NCI-H2171 (cell line): Measurements from ENCODE around the gene KAZALD1.
"Not testable (repeated sequence)": the region's sequence is repeated elsewhere in the genome, so short reads cannot be mapped to it uniquely, and the experiment has no call there.

Source experiments
- DNase-seq: peaks from one replicate; lab custom pipeline; 2025; lab: John Stamatoyannopoulos, UW

The KAZALD1 gene

DNA sequence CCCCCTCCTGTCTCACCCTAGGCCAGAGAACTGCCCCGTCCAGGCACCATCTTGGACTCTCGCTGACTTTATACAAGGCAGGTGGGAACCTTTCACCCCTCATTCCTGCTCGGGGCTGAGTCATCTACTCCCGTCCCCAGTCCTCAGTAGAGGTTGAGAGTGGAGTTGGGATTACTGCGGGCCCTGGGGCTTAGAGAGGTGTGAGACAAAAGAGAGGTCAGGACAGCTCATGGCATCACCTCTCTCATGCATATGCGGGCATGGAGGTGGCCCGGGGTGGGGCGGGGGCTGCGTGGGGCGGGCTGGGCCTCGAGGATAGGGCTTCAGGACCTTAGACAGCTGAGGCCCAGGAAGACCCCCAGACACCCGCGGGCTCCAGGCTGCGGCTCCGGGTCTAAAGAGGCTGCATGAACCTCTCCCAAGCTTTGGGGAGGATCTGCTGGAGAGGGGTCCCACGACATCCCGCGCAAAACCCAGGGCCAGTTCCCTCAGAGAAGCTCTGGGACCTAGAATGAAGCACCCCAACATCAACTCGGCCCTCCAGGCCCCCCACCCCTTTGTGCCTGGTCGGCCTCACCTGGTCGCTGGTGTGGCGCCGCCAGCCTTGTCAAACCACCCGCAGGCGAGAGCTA lies 31.2 kb upstream of the KAZALD1 start:
- DNase-seq = no peak

DNA sequence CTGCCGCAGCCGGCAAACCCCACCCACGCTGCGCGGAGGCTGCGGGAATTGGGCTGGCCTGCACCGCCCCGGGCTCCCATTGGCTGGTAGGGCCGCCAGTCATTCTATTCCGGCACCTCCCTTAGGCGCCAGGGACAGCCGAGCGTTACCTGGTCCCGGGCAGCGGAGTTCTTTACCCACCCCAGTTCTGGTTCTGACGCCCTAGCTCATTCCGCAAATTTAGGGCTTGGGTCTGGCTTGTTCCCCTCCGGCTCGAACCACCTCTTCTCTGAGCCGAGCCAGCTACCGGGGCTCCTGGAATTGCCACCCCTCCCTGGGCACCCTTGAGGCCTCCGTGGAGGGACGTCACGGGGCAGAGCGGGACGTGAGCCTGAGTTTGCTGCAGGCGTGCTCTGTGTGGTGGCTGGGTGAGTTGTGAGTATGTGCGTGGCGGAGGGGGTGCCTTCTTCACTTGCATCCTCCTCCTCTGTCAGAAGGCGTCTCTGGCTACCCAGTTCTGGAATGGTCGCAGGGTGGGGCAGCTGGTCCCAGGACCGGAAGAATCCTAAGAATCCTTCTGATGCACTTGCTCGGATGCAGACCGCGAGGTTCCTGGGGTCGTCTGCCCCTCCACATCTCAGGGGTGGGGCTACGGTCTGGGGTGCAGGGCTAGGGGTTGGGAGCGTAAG lies 30.5 kb upstream of the KAZALD1 start, which contains the start of the genes PDZD7 and SFXN3:
TSS of gene PDZD7 (minus strand) at position 2 of the 668 bp plus-strand sequence. CDS start 910 bp downstream, outside the sequence.
TSS of gene SFXN3 (plus strand) at position 107 of the 668 bp plus-strand sequence. CDS start 3,461 bp downstream, outside the sequence.
- peak; percentile 74 for DNase-seq

DNA sequence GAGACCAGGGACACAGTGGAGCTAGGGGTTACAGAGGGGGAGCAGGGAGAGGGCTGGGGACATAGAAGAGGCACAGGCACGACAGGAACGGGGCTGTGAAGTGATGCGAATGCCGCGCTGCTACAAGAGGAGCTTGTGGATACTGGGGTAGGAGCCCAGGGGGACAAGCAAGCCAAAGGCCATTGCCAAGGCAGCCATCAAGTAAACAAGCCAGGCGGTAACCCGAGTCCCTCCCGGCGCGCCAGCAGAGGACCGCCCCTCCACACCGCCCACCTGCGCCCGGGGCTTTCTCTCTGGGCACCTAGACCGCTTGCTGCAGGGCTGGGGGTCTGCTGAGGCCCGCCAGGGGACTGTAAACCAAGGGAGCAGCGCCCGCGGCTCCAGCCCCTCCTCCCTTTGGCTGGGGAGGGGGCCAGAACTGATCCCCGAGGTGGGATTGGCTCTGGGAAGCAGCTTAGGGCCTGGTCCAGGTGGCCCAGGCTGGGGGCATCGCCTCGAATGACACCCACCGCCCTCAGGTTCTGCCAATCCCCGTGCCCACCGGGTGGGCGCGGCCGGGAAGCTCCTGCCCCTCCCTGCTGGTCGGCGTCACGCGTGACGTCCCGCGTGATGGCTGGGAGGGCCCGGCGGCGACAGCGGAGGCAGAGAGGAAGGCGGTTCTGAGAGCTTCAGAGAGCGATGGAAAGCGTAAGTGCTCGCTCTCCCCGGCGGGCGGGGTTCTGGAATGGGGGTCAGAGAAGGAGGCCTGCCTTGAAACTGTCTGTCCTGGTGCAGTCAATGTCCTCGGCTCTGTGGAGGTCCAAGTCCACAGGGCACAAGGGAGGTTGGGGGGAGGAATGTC lies 29.8 kb upstream of the KAZALD1 start:
- DNase-seq = peak; percentile 34

DNA sequence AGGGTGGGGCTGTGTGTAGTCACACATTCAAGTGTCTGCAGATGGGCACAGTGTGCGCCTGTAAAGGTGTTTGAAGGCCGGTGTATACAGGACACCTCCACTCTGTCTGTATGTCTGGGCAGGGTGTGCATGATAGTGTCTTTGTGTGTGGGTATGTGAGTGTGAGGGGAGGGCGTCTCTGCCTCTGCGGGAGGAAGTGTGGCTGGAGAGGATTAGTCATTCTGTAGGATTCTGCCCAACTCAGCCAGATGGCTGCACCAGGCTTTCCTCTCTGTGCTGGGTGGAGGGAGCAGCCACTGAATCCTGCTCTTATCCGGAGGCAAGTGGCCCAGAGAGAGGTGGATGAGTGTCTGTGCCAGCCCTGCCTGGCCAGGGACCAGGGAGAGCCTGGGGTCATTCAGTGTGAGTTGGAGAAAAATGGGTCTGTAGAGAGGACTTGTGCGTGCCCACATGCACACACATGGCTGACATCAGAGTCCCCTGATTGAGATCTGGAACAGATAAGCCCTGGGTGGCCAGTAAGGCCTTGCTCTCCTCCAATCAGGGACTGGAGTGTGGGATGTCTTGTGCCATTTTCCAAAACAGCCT lies 29.1 kb upstream of the KAZALD1 start:
- DNase-seq = no peak

DNA sequence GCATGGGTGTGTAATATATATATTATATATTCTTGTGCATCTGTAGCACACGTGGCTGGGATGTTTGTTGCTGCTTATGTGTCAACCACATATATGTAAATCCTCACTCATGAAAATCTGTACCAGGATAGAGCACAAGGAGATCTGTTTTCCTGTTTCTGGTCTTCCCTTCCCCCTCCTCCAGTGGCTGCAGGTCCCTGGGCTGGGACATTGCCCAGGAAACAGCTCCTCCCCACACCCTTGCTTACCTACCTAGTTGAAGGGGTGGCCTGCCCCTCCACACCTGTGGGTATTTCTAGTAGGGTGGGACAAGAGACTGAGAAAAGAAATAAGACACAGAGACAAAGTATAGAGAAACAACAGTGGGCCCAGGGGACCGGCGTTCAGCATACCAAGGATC lies 28.5 kb upstream of the KAZALD1 start:
- no peak for DNase-seq

DNA sequence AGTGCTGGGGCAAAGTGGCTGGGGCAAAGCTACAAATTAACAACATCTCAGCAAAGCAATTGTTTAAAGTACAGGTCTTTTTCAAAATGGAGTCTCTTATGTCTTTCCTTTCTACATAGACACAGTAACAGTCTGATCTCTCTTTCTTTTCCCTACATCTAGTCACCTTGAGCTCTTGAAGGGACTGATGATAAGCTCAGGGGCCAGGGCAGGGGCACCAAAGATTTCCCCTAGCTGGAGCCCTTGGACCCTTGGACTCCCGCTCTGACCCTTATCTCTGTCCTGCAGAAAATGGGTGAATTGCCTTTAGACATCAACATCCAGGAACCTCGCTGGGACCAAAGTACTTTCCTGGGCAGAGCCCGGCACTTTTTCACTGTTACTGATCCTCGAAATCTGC lies 27.4 kb upstream of the KAZALD1 start:
- DNase-seq = not testable (repeated sequence)

DNA sequence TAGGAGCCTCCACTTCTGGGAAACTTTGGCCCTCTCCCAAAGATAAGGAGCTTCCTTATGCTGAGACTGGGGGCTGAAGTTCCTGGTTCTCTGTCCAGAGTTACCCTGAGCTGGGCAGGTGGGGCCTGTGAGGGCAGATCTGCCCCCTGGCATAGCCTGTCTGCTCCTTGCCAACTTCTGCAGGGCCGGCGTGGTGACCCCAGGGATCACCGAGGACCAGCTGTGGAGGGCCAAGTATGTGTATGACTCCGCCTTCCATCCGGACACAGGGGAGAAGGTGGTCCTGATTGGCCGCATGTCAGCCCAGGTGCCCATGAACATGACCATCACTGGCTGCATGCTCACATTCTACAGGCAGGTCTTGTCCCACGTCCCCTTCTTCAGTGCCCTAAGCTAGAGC lies 26.5 kb upstream of the KAZALD1 start:
- DNase-seq = no peak

DNA sequence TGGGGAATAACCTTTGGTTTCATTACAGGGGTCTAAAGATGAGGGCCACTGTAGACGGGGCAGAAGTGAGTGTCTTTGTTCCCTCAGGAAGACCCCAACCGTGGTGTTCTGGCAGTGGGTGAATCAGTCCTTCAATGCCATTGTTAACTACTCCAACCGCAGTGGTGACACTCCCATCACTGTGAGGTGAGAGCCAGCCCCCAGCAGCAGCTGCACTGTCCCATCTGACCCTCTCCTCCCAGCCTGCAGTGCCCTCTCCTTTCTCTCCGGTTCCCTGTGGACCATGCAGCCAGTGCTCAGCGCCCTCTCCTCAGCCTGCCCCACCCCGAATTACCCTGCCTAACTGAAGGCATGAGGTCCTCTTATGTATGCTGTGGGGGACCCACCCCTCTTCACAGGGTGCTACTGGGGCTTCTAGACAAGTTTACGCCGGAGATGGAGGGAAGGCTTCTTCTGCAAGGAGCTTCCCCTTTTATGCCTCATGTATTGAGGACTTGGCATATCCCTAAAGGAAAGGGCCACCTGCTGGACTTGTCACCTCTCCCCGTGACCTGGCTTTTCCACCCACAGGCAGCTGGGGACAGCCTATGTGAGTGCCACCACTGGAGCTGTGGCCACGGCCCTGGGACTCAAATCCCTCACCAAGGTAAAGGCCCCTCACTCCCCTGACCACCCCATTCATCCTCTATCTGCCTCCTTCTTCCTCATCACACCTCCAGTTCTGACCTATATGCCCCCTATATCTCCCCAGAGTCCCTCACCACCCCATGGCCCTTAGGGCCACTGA lies 25.7 kb upstream of the KAZALD1 start:
- no peak for DNase-seq

DNA sequence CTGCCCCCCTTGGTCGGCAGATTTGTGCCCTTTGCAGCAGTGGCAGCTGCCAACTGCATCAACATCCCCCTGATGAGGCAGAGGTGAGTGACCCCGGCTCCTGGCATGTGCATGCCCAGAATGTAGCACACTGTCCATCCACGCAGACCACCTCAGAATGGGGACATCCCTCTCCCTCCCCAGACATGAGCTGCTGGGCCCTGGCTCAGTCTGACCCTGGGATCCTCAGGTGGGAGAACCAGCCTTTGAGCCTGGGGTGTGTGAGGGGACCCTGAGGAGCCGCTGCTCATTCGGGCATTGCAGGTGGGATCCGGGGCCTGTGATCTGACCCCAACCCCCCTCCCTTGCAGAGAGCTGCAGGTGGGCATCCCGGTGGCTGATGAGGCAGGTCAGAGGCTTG lies 25.1 kb upstream of the KAZALD1 start:
- DNase-seq = no peak

DNA sequence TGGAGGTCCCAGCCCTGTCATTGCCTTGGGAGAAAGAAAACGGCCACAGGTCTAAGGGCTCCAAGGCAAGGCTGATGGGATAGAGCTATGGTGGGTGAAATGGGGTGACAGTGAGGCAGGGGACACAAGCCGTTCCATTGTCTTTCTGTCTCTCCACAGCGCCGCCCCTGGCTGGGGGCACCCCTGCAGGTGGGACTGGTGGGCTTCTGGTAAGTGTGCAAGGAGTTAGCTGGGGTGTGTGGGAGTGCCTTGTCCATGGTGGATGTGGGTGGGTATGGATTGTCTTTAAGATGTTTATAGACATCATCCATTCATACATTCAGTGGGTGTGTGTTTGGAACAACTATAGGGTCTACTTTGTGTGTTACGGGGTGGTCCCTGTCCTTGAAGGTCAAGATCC lies 23.3 kb upstream of the KAZALD1 start:
- no peak for DNase-seq

DNA sequence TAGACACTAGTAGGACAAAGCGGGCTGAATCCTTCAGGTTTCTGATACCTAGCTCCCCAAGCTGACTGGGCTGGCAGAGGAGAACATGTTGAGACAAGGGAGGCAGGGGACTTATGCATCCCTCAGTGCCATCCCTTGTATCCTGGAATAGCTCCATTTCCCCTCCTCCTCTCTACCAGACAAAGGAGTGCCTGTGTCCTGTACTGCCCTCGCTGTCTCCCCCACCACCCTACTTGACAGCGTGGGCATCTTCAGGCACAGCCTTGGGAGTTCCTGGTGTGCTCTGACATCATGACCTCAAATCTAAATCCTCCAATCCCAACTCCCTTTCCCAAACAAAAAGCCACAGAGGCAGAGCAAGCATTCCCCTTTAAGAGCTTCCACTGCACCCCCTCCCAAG lies 21.7 kb upstream of the KAZALD1 start:
- no peak for DNase-seq

DNA sequence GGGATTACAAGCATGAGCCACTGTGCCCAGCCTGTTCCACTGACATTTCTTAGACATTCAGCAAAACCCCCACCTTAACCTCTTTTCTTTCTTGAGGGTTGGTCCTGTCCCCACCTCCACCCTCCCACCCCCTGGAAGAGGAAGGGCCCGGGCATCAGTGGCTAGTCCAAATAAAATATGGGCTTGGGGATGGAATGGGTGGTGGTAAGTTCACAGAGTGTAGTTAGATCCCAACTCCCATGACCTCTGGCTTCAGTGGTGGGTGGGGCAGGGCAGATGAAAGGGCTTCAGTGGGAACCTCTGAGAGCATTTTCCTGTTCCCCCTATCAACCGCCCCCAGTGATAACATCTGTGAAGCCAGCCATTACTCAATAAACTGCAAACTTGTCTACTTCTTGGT lies 20.9 kb upstream of the KAZALD1 start:
- no peak for DNase-seq

DNA sequence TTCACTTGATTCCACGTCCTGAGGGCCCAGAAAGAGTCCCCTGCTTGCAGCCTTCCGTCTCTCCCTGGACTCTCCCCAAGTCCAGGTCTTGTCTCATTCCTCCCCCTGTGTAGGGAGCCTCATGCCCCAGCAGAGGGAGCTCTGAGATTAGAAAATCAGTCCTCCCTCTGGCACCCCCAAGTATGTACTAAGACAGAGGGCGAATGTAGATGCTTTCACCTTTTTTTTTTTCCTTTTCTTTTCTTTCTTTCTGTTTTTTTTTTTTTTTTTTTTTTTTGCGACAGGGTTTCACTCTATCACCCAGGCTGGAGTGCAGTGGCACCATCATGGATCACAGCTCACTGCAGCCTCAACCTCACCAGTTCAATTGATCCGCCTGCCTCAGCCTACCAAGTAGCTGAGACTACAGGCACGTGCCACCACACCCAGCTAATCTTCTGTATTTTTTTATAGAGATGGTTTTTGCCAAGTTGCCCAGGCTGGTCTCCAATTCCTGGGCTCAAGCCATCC lies 20.5 kb upstream of the KAZALD1 start:
- DNase-seq = peak; percentile 43

DNA sequence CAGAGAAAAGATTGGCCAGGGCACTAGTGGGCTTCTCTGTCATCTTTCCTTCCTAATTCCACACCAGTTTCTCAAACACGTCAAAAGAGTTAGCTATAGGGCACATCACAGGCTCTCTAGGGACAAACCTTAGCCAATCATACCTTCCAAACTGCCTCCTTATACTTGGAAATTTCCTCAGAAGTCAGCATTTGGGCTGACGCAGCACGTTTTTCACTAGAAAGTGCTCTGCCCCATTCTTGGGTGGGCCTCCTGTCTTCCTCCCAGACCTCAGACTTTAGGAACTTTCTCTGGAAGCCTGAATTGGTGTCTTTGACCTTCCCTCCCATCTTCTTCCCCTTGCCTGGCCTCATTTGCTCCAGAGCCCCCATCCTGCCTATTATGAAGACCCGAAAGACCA lies 19.7 kb upstream of the KAZALD1 start:
- no peak for DNase-seq

DNA sequence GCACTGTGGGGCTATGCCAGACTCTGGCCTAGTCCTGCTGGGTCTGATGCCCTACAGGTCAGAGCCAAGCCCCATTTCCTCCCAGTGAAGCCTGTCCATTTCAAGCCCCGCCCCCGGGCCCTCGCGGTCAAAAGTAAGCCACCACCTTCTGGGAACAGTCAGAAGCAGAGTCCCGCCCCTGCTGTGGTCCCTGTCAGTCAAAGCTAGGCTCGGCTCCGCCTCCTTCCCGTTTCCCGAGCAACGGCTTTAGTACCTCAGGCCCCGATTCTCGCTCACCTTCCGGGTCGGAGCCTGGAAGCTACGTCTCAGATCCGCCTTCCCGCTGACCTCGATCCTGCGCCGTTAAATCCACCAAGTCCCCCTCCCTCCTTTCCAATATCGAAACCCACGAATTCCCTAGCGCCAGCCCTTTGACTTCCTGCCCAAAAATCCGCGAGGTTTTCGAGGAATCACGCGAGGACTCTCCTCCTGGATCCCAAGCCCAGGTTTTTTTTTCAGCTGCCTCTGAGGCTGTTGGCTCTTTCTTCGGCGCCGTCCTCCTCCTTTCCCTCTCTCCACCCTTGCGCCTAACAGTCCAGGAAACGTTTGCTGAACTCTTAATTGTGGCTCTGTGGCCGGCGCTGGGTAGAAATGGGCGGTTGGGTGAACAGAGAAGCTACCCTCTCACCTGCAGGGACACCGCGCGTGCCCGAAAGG lies 19.0 kb upstream of the KAZALD1 start:
- DNase-seq = peak; percentile 93

DNA sequence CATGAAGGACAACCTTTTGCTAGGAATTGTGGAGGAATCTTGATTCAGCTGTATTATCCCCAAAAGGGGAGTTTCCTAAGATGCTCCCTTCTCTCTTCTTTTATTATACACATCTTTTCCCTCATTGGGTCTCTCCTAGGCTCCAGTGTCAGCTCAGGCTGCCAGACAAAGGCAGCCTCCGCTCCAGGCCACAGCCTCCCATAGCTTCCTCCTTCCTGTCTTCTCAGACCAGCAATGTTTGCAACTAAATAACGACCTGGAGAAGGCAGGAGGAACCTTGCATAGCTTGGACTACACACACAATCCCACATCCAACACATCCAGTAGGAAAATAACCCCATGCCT lies 18.5 kb upstream of the KAZALD1 start:
- DNase-seq = no peak

DNA sequence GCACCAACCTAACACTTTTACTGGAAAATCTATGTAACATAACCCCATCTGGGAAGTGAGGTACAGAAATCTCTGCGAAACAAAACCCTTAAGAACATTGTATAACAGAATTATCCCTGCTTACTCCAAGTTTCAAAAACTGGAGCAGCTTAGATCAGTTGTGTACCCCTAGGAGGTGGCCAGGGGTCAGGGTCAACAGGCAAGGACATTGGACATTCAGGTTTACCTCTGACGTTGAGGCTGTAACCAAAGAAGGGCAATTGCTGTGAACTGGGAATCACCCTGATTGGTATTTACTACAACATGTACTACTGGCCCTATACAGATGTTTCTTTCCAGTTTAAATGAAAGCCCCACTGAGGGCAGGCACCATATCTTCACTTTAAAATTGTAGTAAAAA lies 17.7 kb upstream of the KAZALD1 start:
- DNase-seq = no peak

DNA sequence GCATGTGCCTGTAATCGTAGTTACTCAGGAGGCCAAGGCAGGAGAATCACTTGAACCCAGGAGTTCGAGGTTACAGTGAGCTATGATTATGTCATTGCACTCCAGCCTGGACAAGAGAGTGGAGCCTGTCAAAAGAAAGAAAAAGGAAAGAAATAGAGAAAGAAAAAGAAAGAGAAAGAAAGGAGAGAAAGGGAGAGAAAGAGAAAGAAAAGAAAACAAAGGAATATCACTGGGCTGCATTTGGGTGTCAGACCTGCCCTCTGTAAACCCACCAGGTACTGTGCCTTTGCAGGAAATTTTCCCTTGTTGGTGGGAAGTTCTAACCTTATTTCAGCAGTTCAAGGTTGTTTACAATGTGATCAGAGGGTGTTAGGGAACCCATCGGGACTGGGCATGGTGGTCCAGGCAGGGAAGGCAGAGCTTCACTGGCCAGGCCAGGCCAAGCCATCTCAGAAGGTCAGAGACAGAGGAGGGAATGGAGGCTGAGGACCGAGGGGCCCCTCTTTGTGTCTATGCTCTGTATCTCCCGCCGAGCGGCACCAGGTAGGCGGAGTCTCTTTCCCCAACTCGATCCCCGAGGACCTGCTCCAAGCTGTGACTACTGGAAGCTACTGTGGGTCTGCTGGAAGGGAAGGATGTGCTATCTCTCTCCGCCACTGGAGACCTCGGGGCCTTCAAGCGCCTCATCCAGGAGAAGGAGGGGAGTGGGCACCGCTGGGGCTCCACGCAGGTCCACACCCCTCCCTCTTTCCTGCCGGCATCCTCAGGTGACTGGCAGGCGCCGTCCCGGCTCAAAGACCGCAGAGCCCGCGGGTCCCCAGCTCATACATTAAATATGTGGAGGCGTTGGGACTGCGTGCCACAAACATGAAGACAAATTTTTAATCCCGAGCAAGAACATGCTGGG lies 15.2 kb upstream of the KAZALD1 start:
- peak; percentile 28 for DNase-seq

DNA sequence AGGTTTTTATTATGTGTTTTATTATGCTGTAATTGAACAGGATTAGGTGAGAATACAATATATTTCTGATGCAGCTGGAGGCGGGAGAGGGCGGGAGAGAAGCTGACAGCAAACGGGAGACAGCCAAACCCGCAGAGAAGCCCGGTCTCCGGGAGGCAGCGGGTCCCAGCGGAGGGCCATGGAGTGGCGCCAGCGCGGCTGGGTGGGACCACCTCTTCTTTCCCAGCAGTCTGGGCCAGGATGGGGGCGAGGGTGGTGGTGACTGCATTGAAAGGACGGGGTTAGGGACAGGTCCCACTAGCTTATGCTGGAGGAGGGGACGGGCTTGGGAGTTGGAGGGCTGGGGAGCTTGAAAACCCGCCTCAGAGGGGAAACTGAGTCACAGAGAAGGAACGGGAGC lies 14.5 kb upstream of the KAZALD1 start:
- DNase-seq = no peak
